Liver (tissue), 3 donors: ENCODE measurements around the gene HOXB3.

ENCODE experiments used
- EGR1 ChIP-seq, 2 donors: IDR thresholded peaks; 2 replicates each; pipeline ENCODE4 v1.6.1; 2016 to 2018; ENCODE audit warnings: antibody characterized with exemption in 2 of 2, low read depth in 2 of 2
- FOXA1 ChIP-seq: IDR thresholded peaks from 2 replicates; pipeline ENCODE4 v1.6.1; 2016; ENCODE audit warnings: antibody characterized with exemption
- HNF4A ChIP-seq, 2 donors: conservative IDR thresholded peaks; 2 replicates each; pipeline ENCODE4 v1.6.1; 2016; ENCODE audit warnings: antibody characterized with exemption in 2 of 2, mild to moderate bottlenecking in 2 of 2
- JUND ChIP-seq, 2 donors: IDR thresholded peaks; 2 replicates each; pipeline ENCODE4 v1.6.1; 2016; ENCODE audit warnings: antibody characterized with exemption in 2 of 2
- RAD21 ChIP-seq, 2 donors: IDR thresholded peaks; 2 replicates each; pipeline ENCODE4 v1.6.1; 2016; ENCODE audit warnings: antibody characterized with exemption in 2 of 2, mild to moderate bottlenecking in 2 of 2
- RXRA ChIP-seq, 2 donors: IDR thresholded peaks; 2 replicates each; pipeline ENCODE4 v1.6.1; 2017 to 2018; ENCODE audit warnings: antibody characterized with exemption in 2 of 2, mild to moderate bottlenecking in 1 of 2
- TAF1 ChIP-seq: conservative IDR thresholded peaks from 2 replicates; pipeline ENCODE4 v1.6.1; 2016; ENCODE audit warnings: antibody characterized with exemption, mild to moderate bottlenecking
- YY1 ChIP-seq: IDR thresholded peaks from 2 replicates; pipeline ENCODE4 v1.6.1; 2016; ENCODE audit warnings: antibody characterized with exemption, mild to moderate bottlenecking
- TF ChIP-seq, protein P1 (sequence below): fragments of 150-350 bp; IDR thresholded peaks from 2 replicates; pipeline ENCODE4 v1.5.1; 2017; ENCODE audit warnings: improper control_type of control experiment, low read depth, low read length; ENCODE audit not compliant: missing input control
- TF ChIP-seq, protein P2 (sequence below): IDR thresholded peaks from 2 replicates; pipeline ENCODE4 v1.6.1; 2016; ENCODE audit warnings: antibody characterized with exemption
- TF ChIP-seq, protein P3 (sequence below): IDR thresholded peaks from 2 replicates; pipeline ENCODE4 v1.6.1; 2016; ENCODE audit warnings: antibody characterized with exemption
- TF ChIP-seq, protein P4 (sequence below): IDR thresholded peaks from 2 replicates; pipeline ENCODE4 v1.6.1; 2016; ENCODE audit warnings: antibody characterized with exemption, mild to moderate bottlenecking
- TF ChIP-seq, protein P5 (sequence below): IDR thresholded peaks from 2 replicates; pipeline ENCODE4 v1.6.1; 2016; ENCODE audit warnings: antibody characterized with exemption
- donor health status: healthy.
- donor health status: healthy.

DNA sequence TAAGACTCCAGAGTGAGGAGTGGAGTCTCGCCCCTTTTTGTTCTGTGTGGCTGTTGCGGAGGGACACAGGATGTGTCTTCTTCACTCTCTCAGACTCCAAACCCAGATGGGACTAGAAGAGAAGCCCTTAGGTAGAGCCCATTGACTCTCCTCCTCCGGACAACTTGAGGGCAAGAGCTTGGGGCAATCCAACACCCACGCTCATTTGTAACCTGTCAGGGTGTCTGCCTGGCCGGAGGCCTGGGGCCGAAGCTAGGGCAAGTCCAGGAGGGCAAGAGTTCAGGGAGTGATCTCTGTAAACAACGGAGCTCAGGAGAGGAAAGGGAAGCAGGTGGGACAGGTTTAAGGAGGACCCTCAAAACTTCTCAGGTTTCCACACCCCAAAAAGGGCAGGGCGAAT, 57.8 kb downstream of the HOXB3 start:
- TF ChIP-seq, protein P1, sequence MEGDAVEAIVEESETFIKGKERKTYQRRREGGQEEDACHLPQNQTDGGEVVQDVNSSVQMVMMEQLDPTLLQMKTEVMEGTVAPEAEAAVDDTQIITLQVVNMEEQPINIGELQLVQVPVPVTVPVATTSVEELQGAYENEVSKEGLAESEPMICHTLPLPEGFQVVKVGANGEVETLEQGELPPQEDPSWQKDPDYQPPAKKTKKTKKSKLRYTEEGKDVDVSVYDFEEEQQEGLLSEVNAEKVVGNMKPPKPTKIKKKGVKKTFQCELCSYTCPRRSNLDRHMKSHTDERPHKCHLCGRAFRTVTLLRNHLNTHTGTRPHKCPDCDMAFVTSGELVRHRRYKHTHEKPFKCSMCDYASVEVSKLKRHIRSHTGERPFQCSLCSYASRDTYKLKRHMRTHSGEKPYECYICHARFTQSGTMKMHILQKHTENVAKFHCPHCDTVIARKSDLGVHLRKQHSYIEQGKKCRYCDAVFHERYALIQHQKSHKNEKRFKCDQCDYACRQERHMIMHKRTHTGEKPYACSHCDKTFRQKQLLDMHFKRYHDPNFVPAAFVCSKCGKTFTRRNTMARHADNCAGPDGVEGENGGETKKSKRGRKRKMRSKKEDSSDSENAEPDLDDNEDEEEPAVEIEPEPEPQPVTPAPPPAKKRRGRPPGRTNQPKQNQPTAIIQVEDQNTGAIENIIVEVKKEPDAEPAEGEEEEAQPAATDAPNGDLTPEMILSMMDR: no peak
- TF ChIP-seq, protein P2, sequence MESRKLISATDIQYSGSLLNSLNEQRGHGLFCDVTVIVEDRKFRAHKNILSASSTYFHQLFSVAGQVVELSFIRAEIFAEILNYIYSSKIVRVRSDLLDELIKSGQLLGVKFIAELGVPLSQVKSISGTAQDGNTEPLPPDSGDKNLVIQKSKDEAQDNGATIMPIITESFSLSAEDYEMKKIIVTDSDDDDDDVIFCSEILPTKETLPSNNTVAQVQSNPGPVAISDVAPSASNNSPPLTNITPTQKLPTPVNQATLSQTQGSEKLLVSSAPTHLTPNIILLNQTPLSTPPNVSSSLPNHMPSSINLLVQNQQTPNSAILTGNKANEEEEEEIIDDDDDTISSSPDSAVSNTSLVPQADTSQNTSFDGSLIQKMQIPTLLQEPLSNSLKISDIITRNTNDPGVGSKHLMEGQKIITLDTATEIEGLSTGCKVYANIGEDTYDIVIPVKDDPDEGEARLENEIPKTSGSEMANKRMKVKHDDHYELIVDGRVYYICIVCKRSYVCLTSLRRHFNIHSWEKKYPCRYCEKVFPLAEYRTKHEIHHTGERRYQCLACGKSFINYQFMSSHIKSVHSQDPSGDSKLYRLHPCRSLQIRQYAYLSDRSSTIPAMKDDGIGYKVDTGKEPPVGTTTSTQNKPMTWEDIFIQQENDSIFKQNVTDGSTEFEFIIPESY: no peak
- no peak for TF ChIP-seq RXRA (IDR thresholded peaks at IDR 0.05)
- TF ChIP-seq RAD21 (IDR thresholded peaks at IDR 0.05): no peak
- TF ChIP-seq TAF1: no peak
- TF ChIP-seq, protein P3, sequence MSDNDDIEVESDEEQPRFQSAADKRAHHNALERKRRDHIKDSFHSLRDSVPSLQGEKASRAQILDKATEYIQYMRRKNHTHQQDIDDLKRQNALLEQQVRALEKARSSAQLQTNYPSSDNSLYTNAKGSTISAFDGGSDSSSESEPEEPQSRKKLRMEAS: no peak
- no peak for TF ChIP-seq YY1
- TF ChIP-seq, protein P4, sequence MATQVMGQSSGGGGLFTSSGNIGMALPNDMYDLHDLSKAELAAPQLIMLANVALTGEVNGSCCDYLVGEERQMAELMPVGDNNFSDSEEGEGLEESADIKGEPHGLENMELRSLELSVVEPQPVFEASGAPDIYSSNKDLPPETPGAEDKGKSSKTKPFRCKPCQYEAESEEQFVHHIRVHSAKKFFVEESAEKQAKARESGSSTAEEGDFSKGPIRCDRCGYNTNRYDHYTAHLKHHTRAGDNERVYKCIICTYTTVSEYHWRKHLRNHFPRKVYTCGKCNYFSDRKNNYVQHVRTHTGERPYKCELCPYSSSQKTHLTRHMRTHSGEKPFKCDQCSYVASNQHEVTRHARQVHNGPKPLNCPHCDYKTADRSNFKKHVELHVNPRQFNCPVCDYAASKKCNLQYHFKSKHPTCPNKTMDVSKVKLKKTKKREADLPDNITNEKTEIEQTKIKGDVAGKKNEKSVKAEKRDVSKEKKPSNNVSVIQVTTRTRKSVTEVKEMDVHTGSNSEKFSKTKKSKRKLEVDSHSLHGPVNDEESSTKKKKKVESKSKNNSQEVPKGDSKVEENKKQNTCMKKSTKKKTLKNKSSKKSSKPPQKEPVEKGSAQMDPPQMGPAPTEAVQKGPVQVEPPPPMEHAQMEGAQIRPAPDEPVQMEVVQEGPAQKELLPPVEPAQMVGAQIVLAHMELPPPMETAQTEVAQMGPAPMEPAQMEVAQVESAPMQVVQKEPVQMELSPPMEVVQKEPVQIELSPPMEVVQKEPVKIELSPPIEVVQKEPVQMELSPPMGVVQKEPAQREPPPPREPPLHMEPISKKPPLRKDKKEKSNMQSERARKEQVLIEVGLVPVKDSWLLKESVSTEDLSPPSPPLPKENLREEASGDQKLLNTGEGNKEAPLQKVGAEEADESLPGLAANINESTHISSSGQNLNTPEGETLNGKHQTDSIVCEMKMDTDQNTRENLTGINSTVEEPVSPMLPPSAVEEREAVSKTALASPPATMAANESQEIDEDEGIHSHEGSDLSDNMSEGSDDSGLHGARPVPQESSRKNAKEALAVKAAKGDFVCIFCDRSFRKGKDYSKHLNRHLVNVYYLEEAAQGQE: no peak
- TF ChIP-seq, protein P5, sequence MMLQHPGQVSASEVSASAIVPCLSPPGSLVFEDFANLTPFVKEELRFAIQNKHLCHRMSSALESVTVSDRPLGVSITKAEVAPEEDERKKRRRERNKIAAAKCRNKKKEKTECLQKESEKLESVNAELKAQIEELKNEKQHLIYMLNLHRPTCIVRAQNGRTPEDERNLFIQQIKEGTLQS: no peak
- no peak for TF ChIP-seq HNF4A (conservative IDR thresholded peaks at IDR 0.05)
- TF ChIP-seq JUND (IDR thresholded peaks at IDR 0.05): no peak
- no peak for TF ChIP-seq FOXA1
- TF ChIP-seq EGR1 (IDR thresholded peaks at IDR 0.05; ENCODE audit: low read depth in 2 of 2): no peak
